AG04450 (cell line): ENCODE data around the gene STPG1. TPM values are rescaled to one million over a fixed set of nuclear protein-coding genes. Genes with fewer than 3 reads are reported as not detected.

Experiments
- CTCF ChIA-PET: fragments of 300-600, 350-600 bp; formaldehyde crosslinking; extraction: SDS; loops from one replicate; lab custom pipeline; 2022; ENCODE audit warnings: antibody characterized with exemption, inconsistent platforms; lab: Charles Lee
- POLR2A ChIA-PET: fragments of 350-600 bp; formaldehyde crosslinking; extraction: SDS; loops from one replicate; lab custom pipeline; 2021; ENCODE audit warnings: antibody characterized with exemption, inconsistent platforms; lab: Yijun Ruan, JAX
- DNase-seq: peaks from one replicate; pipeline ENCODE4 v3.0.0-alpha.2; 2011; ENCODE audit warnings: low read depth, low spot score
- H3K27ac ChIP-seq: one replicate; pipeline ENCODE4 v1.5.1; 2012; ENCODE audit warnings: low read depth, low read length, control low read depth
- H3K27me3 ChIP-seq: one replicate; pipeline ENCODE4 v1.6.0; 2012; ENCODE audit warnings: low read length; ENCODE audit not compliant: control insufficient read depth, insufficient read depth
- H3K4me3 ChIP-seq: 2 replicates; pipeline ENCODE4 v1.5.1; 2011; ENCODE audit warnings: mild to moderate bottlenecking, low read depth, low read length, control low read depth
- H3K9me3 ChIP-seq: 2 replicates; pipeline ENCODE4 v1.5.1; 2012; ENCODE audit warnings: low read length; ENCODE audit not compliant: control insufficient read depth, insufficient read depth
- CTCF ChIP-seq: IDR thresholded peaks from 2 replicates; pipeline ENCODE4 v1.5.1; 2011; ENCODE audit warnings: low read depth, low read length, control low read depth, inconsistent platforms
- polyA plus RNA-seq: library from polyadenylated mRNA; depleted of rRNA; stranded (reverse); fragments of >200 nt; gene quantifications from 2 replicates; pipeline ENCODE4 v1.2.3, GENCODE V29; 2011

The STPG1 gene
- polyA plus RNA-seq, 1 experiment = 7.9 TPM

GRCh38 chr1:24380508-24380907 lies 33.1 kb downstream of the STPG1 start:
- Histone ChIP-seq H3K9me3 (no peaks in the 10 kb centered on the region), H3K27ac (no peak overlapping the region), H3K27me3 (no peaks in the 10 kb centered on the region), H3K4me3 (no peak overlapping the region)
- DNase-seq = no peak
- TF ChIP-seq CTCF = no peak
- ChIA-PET CTCF (interaction anchor here (1.2 to 4.8 kb wide), 3 partner anchors 11 to 182 kb away, joined by 6 to 41 read pairs (median 7); no protein-coding TSS in a partner anchor), POLR2A (interaction anchor here (1.0 kb wide), 1 partner anchor 58 kb away, joined by 3 read pairs; no protein-coding TSS in a partner anchor)

- H3K27me3 ChIP-seq = no peaks in the 10 kb centered on the region
- no peak overlapping the region for H3K4me3 ChIP-seq
- H3K9me3 ChIP-seq = no peaks in the 10 kb centered on the region
- no peak for DNase-seq
- TF ChIP-seq CTCF = no peak
- ChIA-PET POLR2A (interaction anchor here (1.0 kb wide), 1 partner anchor 57 kb away, joined by 3 read pairs; no protein-coding TSS in a partner anchor), CTCF (interaction anchor here (0.7 to 4.8 kb wide), 4 partner anchors 12 to 181 kb away, joined by 3 to 41 read pairs (median 6); no protein-coding TSS in a partner anchor)
- H3K27ac ChIP-seq = no peak overlapping the region
Observed at GRCh38 chr1:24379733-24380315, 33.8 kb downstream of the STPG1 start.

GRCh38 chr1:24374891-24375786 lies 38.4 kb downstream of the STPG1 start:
- no peak for TF ChIP-seq CTCF
- CTCF ChIA-PET = no interaction called here
- H3K27ac ChIP-seq = no peak overlapping the region
- H3K4me3 ChIP-seq = no peak overlapping the region
- POLR2A ChIA-PET = no interaction called here
- DNase-seq = no peak
- H3K9me3 ChIP-seq = no peaks in the 10 kb centered on the region
- H3K27me3 ChIP-seq = no peaks in the 10 kb centered on the region

GRCh38 chr1:24373710-24374109 lies 39.9 kb downstream of the STPG1 start:
- no peak for DNase-seq
- CTCF ChIA-PET = interaction anchor here (0.6 kb wide), 1 partner anchor 11 kb away, joined by 3 read pairs; no protein-coding TSS in a partner anchor
- H3K27ac ChIP-seq = no peak overlapping the region
- TF ChIP-seq CTCF = no peak
- H3K27me3 ChIP-seq = no peaks in the 10 kb centered on the region
- no peaks in the 10 kb centered on the region for H3K9me3 ChIP-seq
- no peak overlapping the region for H3K4me3 ChIP-seq
- POLR2A ChIA-PET = no interaction called here
